Fibroblast of lung (primary cell): Measurements from ENCODE around the gene SLC20A1. TPM values are rescaled to one million over a fixed set of nuclear protein-coding genes. Genes with fewer than 3 reads are reported as not detected.
"Not testable (repeated sequence)": the region's sequence is repeated elsewhere in the genome, so short reads cannot be mapped to it uniquely, and the experiment has no call there.

Source experiments
- DNase-seq, 2 donors: peaks; one replicate each; pipeline versions ENCODE4 v3.0.0 to v3.0.0-alpha.2; 2010; ENCODE audit warnings: low read depth in 2 of 2
- H2AFZ ChIP-seq: 2 replicates; pipeline ENCODE4 v1.5.1; 2012; ENCODE audit warnings: low read length, control low read depth, inconsistent platforms
- H3K27ac ChIP-seq: 2 replicates; pipeline ENCODE4 v1.5.1; 2011; ENCODE audit warnings: low read length, control low read depth; ENCODE audit not compliant: insufficient read depth
- H3K27me3 ChIP-seq: 2 replicates; pipeline ENCODE4 v1.5.1; 2011; ENCODE audit warnings: mild to moderate bottlenecking, low read length; ENCODE audit not compliant: control insufficient read depth, insufficient read depth
- H3K36me3 ChIP-seq: 2 replicates; pipeline ENCODE4 v1.5.1; 2011; ENCODE audit warnings: low read length; ENCODE audit not compliant: control insufficient read depth, insufficient read depth
- H3K4me1 ChIP-seq: 2 replicates; pipeline ENCODE4 v1.5.1; 2011; ENCODE audit warnings: low read length; ENCODE audit not compliant: control insufficient read depth, insufficient read depth; ENCODE audit errors: extremely low read depth
- H3K4me2 ChIP-seq: 2 replicates; pipeline ENCODE4 v1.5.1; 2011; ENCODE audit warnings: low read length, control low read depth; ENCODE audit not compliant: insufficient read depth; ENCODE audit errors: extremely low read depth
- H3K4me3 ChIP-seq, 4 experiments: fragments of 200-600 bp in 1 of 4; sonication (generic) in 1 of 4; replicated peaks in 1 of 4; 2 replicates each; pipeline ENCODE4 v1.5.1; 2011 to 2016; ENCODE audit warnings: low read length in 4 of 4, low read depth in 3 of 4, mild to moderate bottlenecking in 3 of 4, control low read depth in 2 of 4, inconsistent platforms in 1 of 4, mixed read lengths in 1 of 4; ENCODE audit not compliant: insufficient read depth in 1 of 4; ENCODE audit errors: control extremely low read depth in 1 of 4
- H3K79me2 ChIP-seq: 2 replicates; pipeline ENCODE4 v1.5.1; 2012; ENCODE audit warnings: mild to moderate bottlenecking, low read length, inconsistent platforms; ENCODE audit not compliant: control insufficient read depth, insufficient read depth
- H3K9ac ChIP-seq: 2 replicates; pipeline ENCODE4 v1.5.1; 2011; ENCODE audit warnings: mild to moderate bottlenecking, low read length, control low read depth; ENCODE audit not compliant: insufficient read depth
- H3K9me3 ChIP-seq: 2 replicates; pipeline ENCODE4 v1.5.1; 2012; ENCODE audit warnings: low read depth, low read length; ENCODE audit not compliant: control insufficient read depth, insufficient read depth
- H4K20me1 ChIP-seq: 2 replicates; pipeline ENCODE4 v1.5.1; 2011; ENCODE audit warnings: low read length; ENCODE audit not compliant: control insufficient read depth, insufficient read depth; ENCODE audit errors: extremely low read depth
- EZH2 ChIP-seq: IDR thresholded peaks from 2 replicates; pipeline ENCODE4 v1.5.1; 2012; ENCODE audit warnings: low read length, control low read depth, mild to moderate bottlenecking; ENCODE audit errors: missing control alignments
- polyA plus RNA-seq, 2 donors: library from polyadenylated mRNA; depleted of rRNA in 1 of 2; stranded (reverse) in 1 of 2; unstranded in 1 of 2; fragments of >200 nt; gene quantifications; 2 replicates each; pipeline ENCODE4 v1.2.1, GENCODE V29; 2011 to 2012; ENCODE audit warnings: missing spikeins in 1 of 2
- total RNA-seq: library from RNA; depleted of rRNA; stranded (reverse); fragments of >200 nt; gene quantifications from 2 replicates; pipeline ENCODE4 v1.2.1, GENCODE V29; 2014
- TF ChIP-seq, protein P1 (sequence below), 2 donors: IDR thresholded peaks in 1 of 2; conservative IDR thresholded peaks in 1 of 2; 1 replicate in 1 of 2; 2 replicates in 1 of 2; pipeline ENCODE4 v1.5.1; 2011 to 2012; ENCODE audit warnings: low read length in 2 of 2, control low read depth in 1 of 2, inconsistent platforms in 1 of 2, low read depth in 1 of 2, mild to moderate bottlenecking in 1 of 2

SLC20A1 gene
- total and polyA plus RNA-seq, 2 donors (not counting 1 experiment from before 2014, with no cell fraction given): 61.3 to 77.3 TPM

DNA sequence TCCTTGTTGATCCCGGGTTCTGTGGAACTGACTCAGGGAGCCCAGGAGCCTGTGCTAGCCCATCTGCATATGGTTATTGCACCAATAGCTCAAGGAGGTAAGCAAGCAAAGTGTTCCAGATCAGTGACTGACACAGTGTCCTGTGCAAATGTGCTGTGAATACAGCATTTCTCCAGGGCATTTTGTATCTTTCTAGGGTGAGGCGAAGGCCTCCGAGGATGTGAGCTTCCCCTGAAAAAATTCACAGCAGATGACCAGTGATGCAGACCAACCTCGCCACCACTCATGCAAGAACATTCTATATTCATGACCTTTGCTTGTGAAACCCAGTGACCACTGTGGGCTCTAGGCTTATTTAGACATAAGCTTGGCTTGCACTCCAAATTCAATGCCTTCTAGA is 59.8 kb downstream of the SLC20A1 start:
- no peaks in the 10 kb centered on the region for H3K36me3 ChIP-seq
- H3K4me3 ChIP-seq: no peak overlapping the region
- no peak overlapping the region for H3K9ac ChIP-seq
- peak in 1 of 2 donors; percentile 15 for DNase-seq
- H3K79me2 ChIP-seq: no peaks in the 10 kb centered on the region
- no peaks in the 10 kb centered on the region for H4K20me1 ChIP-seq
- H3K27me3 ChIP-seq: no peaks in the 10 kb centered on the region
- H2AFZ ChIP-seq: no peak overlapping the region
- no peaks in the 10 kb centered on the region for H3K9me3 ChIP-seq
- no peak overlapping the region for H3K27ac ChIP-seq
- TF ChIP-seq, protein P1, sequence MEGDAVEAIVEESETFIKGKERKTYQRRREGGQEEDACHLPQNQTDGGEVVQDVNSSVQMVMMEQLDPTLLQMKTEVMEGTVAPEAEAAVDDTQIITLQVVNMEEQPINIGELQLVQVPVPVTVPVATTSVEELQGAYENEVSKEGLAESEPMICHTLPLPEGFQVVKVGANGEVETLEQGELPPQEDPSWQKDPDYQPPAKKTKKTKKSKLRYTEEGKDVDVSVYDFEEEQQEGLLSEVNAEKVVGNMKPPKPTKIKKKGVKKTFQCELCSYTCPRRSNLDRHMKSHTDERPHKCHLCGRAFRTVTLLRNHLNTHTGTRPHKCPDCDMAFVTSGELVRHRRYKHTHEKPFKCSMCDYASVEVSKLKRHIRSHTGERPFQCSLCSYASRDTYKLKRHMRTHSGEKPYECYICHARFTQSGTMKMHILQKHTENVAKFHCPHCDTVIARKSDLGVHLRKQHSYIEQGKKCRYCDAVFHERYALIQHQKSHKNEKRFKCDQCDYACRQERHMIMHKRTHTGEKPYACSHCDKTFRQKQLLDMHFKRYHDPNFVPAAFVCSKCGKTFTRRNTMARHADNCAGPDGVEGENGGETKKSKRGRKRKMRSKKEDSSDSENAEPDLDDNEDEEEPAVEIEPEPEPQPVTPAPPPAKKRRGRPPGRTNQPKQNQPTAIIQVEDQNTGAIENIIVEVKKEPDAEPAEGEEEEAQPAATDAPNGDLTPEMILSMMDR (conservative IDR thresholded peaks at IDR 0.05 in 1 of 2, IDR thresholded peaks at IDR 0.05 in 1 of 2; ENCODE audit: low read depth in 1 of 2, low read length in 2 of 2): no peak
- no peak for TF ChIP-seq EZH2
- no peak overlapping the region for H3K4me2 ChIP-seq
- peaks cover 4% of the 10 kb centered on the region for H3K4me1 ChIP-seq

DNA sequence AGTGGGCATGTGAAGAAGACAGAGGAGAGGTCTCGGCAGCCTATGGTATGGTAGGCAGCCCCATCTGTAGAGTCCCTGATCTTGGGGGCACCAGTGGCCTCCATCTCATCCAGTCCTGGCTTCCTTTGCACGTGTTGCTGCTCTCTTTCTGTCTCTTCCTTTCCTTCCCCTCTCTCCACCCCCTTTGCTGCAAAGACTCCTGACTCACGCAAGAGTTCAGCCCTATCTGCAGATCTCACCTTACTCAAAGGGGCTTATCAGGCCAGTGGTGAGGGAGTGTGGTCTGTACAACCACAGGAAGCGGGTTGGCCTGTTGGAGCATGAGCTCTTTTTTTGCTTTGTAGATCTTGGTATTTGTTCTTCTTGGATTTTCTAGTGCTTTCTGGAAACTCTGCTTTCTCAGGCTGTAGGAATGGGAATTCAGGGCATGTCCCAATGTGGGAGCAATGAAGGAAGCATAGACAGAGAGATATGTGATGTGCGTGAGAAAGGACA is 60.5 kb downstream of the SLC20A1 start:
- no peak overlapping the region for H3K27ac ChIP-seq
- H2AFZ ChIP-seq: peak overlapping the region; percentile 5
- H3K4me2 ChIP-seq: no peak overlapping the region
- no peak overlapping the region for H3K9ac ChIP-seq
- no peaks in the 10 kb centered on the region for H3K36me3 ChIP-seq
- no peaks in the 10 kb centered on the region for H3K4me1 ChIP-seq
- H3K27me3 ChIP-seq: no peaks in the 10 kb centered on the region
- no peaks in the 10 kb centered on the region for H4K20me1 ChIP-seq
- no peaks in the 10 kb centered on the region for H3K79me2 ChIP-seq
- H3K4me3 ChIP-seq: no peak overlapping the region
- DNase-seq: peak; percentile 17 to 97
- TF ChIP-seq, protein P1 (conservative IDR thresholded peaks at IDR 0.05 in 1 of 2, IDR thresholded peaks at IDR 0.05 in 1 of 2; ENCODE audit: low read depth in 1 of 2, low read length in 2 of 2): no peak
- no peak for TF ChIP-seq EZH2
- H3K9me3 ChIP-seq: no peaks in the 10 kb centered on the region

DNA sequence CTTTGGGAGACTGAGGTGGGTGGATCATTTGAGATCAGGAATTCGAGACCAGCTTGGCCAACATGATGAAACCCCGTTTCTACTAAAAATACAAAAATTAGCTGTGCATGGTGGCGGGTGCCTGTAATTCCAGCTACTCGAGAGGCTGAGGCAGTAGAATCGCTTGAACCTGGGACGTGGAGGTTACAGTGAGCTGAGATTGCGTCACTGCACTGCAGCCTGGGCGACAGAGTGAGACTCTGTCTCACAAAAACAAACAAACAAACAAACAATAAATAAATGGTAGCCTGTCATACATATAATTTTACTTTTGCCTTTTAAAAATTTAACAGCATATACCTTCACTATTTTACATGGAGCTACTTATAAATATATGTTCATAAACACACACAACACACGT is 61.2 kb downstream of the SLC20A1 start:
- not testable (repeated sequence) for H3K4me1 ChIP-seq, H3K27me3 ChIP-seq, H4K20me1 ChIP-seq, H3K4me3 ChIP-seq, H3K4me2 ChIP-seq, H3K27ac ChIP-seq, H3K79me2 ChIP-seq, H3K36me3 ChIP-seq, H3K9me3 ChIP-seq, H3K9ac ChIP-seq, DNase-seq, H2AFZ ChIP-seq
